Activated B cell treated with CpG ODN at 0.5 μM for 24 hours (primary cell): ENCODE results near the gene BDP1. TPM values are rescaled to one million over a fixed set of nuclear protein-coding genes. Genes with fewer than 3 reads are reported as not detected.
"Not testable (repeated sequence)": the region's sequence is repeated elsewhere in the genome, so short reads cannot be mapped to it uniquely, and the experiment has no call there.

Experiments
- ATAC-seq: fragments of 200-7000 bp; cut with Tn5 transposase; one replicate; pipeline ENCODE4 v1.10.0; 2021; ENCODE audit warnings: low read depth, mild to moderate bottlenecking, moderate library complexity
- CTCF ChIA-PET: fragments of 350-600 bp; sonication (Branson Sonifier 250); formaldehyde crosslinking; loops from one replicate; lab custom pipeline; 2021; ENCODE audit warnings: antibody characterized with exemption; lab: Charles Lee
- POLR2A ChIA-PET: fragments of 350-600 bp; sonication (Branson Sonifier 250); formaldehyde crosslinking; loops from one replicate; lab custom pipeline; 2021; ENCODE audit warnings: antibody characterized with exemption; lab: Charles Lee
- DNase-seq: peaks from one replicate; pipeline ENCODE4 v3.0.0; 2022
- H3K27ac Mint-ChIP-seq: one replicate; pipeline ENCODE4 v1.8.0; 2020; ENCODE audit warnings: mixed read lengths
- H3K27me3 Mint-ChIP-seq: one replicate; pipeline ENCODE4 v1.8.0; 2021; ENCODE audit warnings: mixed read lengths
- H3K36me3 Mint-ChIP-seq: one replicate; pipeline ENCODE4 v1.8.0; 2021; ENCODE audit warnings: low read depth, mixed read lengths
- H3K4me1 Mint-ChIP-seq: one replicate; pipeline ENCODE4 v1.8.0; 2021; ENCODE audit warnings: mixed read lengths
- H3K4me3 Mint-ChIP-seq: one replicate; pipeline ENCODE4 v1.8.0; 2020; ENCODE audit warnings: mild to moderate bottlenecking, mixed read lengths
- H3K9me3 Mint-ChIP-seq: one replicate; pipeline ENCODE4 v1.8.0; 2020; ENCODE audit warnings: mixed read lengths
- intact Hi-C: fragments of 100-400 bp; cut with micrococcal nuclease; formaldehyde crosslinking; loops from one replicate; pipeline ENCODE4 v1.15.1; 2024
- total RNA-seq: library from RNA; stranded (reverse); gene quantifications from 2 replicates; pipeline ENCODE4 v1.2.3, GENCODE V29; 2022
- TF ChIP-seq, protein P1 (sequence below): fragments of 200-600 bp; IDR thresholded peaks from one replicate; pipeline ENCODE4 v1.8.0; 2022; ENCODE audit warnings: antibody characterized with exemption, mild to moderate bottlenecking

The BDP1 gene
- total RNA-seq, 1 donor from 2014 or later: 50.4 TPM

DNA sequence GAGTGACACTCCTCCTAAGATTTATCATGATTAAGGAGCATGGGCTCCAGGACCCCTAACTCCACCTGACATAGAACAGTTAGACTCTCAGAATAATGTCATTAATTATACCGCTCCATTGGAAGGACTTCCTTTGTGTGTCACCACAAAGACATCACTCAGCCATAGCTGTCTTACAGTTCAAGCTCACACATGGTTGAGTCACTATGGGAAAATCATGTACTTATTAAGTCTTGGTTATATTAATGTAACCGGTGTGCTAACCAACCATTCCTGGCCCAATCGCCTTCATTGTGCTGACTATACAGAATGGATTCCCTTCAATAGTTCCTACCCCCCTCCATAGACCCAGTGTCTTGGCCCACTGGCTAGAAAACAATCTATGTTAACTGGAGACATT is 120.8 kb downstream of the BDP1 start:
- DNase-seq (no peak), ATAC-seq (no peak)
- intact Hi-C loops: no loop called here
- Mint-ChIP-seq H3K27me3 (no peaks in the 10 kb centered on the region), H3K27ac (no peak overlapping the region), H3K9me3 (peaks cover 3% of the 10 kb centered on the region), H3K4me1 (peaks cover 3% of the 10 kb centered on the region), H3K36me3 (peaks cover 15% of the 10 kb centered on the region), H3K4me3 (no peak overlapping the region)
- CTCF ChIA-PET: no interaction called here
- TF ChIP-seq, protein P1, sequence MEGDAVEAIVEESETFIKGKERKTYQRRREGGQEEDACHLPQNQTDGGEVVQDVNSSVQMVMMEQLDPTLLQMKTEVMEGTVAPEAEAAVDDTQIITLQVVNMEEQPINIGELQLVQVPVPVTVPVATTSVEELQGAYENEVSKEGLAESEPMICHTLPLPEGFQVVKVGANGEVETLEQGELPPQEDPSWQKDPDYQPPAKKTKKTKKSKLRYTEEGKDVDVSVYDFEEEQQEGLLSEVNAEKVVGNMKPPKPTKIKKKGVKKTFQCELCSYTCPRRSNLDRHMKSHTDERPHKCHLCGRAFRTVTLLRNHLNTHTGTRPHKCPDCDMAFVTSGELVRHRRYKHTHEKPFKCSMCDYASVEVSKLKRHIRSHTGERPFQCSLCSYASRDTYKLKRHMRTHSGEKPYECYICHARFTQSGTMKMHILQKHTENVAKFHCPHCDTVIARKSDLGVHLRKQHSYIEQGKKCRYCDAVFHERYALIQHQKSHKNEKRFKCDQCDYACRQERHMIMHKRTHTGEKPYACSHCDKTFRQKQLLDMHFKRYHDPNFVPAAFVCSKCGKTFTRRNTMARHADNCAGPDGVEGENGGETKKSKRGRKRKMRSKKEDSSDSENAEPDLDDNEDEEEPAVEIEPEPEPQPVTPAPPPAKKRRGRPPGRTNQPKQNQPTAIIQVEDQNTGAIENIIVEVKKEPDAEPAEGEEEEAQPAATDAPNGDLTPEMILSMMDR: no peak
- POLR2A ChIA-PET: no interaction called here

DNA sequence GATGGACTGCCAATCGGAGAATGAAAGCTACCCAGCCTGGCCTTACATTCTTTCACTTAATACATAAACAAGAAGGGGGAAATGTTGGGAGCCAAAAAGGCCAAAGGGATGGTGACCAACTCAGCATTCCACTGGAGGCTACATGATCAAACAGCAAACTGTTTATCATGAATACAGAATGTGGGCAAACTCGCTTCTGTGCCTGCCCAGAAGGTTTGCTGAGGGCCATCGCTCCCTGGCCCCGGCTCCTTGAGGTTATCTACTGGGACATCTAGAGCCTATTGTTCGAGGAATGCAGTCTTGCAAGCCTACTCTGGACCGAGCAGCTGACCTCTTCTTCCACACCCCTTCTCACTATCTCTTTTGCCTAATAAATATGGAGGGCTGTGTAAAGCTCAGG is 122.4 kb downstream of the BDP1 start:
- ATAC-seq, CTCF ChIA-PET, intact Hi-C loops, H3K27me3 Mint-ChIP-seq, H3K4me1 Mint-ChIP-seq, H3K27ac Mint-ChIP-seq, DNase-seq, POLR2A ChIA-PET, H3K4me3 Mint-ChIP-seq, H3K9me3 Mint-ChIP-seq: not testable (repeated sequence)
- peaks cover 15% of the 10 kb centered on the region for H3K36me3 Mint-ChIP-seq

DNA sequence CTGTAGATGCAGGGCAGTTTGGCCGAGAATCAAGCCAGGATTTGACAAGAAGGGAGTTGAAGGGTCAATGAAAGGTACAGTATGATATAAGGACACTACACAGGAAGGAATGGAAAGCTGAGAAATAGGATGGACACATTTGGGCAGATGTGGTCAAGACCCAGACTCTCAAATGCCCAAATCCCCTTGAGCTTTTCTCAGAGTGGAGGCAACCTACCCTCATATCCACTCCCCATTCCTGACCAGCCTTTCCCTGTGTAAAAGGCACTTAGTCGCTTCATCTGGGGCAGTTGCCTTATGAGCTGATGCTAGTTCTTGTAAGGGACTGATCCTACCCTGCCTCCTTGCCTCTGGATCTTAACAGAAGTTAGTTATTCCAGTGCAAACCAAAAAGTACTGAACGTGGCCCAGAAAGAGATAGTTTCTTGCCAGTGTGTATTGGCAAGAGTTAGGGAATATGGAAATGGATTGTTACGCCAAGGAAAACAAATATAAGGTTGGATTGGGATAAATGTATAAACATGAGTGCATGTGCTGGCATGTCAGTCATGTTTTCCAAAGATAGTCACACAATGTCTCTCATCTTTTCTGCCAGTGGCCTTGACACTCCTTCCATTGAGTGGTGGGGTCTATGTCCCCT is 127.6 kb downstream of the BDP1 start:
- TF ChIP-seq, protein P1: no peak
- H3K36me3 Mint-ChIP-seq: peaks cover 7% of the 10 kb centered on the region
- intact Hi-C loops: loop anchor here (10.0 kb wide), 2 partner anchors 1232 to 1982 kb away; partner anchors contain the start of genes ANKRA2, TNPO1 and UTP15
- POLR2A ChIA-PET: interaction anchor here (0.6 kb wide), 1 partner anchor 15 kb away, joined by 4 read pairs; no protein-coding TSS in a partner anchor
- no peak overlapping the region for H3K4me3 Mint-ChIP-seq
- ATAC-seq (no peak), DNase-seq (no peak)
- peaks cover 2% of the 10 kb centered on the region for H3K9me3 Mint-ChIP-seq
- H3K27me3 Mint-ChIP-seq: no peaks in the 10 kb centered on the region
- CTCF ChIA-PET: interaction anchor here (0.6 kb wide), 1 partner anchor 18 kb away, joined by 3 read pairs; no protein-coding TSS in a partner anchor
- no peak overlapping the region for H3K27ac Mint-ChIP-seq
- H3K4me1 Mint-ChIP-seq: peaks cover 15% of the 10 kb centered on the region

DNA sequence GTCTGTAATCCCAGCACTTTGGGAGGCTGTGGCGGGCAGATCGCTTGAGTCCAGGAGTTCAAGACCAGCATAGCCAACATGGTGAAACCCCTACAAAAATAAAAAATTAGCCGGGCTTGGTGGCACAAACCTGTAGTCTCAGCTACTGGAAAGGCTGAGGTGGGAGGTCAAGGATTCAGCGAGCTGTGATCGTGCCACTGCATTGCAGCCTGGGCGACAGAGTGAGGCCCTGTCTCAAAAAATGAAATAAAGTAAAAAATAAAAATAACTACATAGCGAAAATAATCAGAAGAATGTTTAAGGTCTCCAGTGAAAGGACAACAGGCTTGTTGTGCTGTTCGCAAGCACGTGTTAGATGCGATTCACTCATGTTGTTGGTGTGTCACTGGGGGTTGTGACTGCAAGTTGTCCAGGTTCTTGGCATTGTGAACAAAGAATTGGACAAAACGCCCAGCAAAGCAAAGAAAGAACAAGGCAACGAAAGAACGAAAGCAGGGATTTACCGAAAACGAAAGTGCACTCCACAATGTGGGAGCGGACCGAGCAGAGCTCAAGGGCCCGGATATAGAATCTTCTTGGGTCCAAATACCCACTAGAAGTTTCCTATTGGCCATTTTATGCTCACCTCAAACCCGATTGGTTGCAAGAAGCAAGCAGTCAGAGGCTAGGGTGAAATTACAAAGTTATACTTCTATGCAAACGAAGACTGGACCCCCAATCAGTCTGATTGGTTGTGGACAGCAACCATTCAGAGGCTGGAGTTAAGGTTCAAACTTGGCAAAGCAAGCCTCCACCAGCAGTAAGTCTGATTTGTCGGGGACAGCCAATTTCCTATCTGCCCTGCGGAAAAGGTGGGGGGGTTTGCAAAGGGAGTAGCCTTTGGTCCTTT is 130.8 kb downstream of the BDP1 start:
- Mint-ChIP-seq H3K4me3 (peak overlapping the region; percentile 97), H3K36me3 (peaks cover 10% of the 10 kb centered on the region), H3K27me3 (no peaks in the 10 kb centered on the region), H3K27ac (peak overlapping the region; percentile 99), H3K9me3 (no peaks in the 10 kb centered on the region), H3K4me1 (peaks cover 43% of the 10 kb centered on the region)
- DNase-seq: no peak
- TF ChIP-seq, protein P1: no peak
- intact Hi-C loops: loop anchor here (2.0 to 10.0 kb wide), 3 partner anchors 723 to 1979 kb away; partner anchors contain the start of genes ANKRA2, TNPO1 and UTP15
- no peak for ATAC-seq
- ChIA-PET POLR2A (interaction anchor here (0.9 to 2.7 kb wide), 6 partner anchors 15 to 131 kb away, joined by 3 to 17 read pairs (median 4); partner anchors contain the start of gene BDP1), CTCF (no interaction called here)

DNA sequence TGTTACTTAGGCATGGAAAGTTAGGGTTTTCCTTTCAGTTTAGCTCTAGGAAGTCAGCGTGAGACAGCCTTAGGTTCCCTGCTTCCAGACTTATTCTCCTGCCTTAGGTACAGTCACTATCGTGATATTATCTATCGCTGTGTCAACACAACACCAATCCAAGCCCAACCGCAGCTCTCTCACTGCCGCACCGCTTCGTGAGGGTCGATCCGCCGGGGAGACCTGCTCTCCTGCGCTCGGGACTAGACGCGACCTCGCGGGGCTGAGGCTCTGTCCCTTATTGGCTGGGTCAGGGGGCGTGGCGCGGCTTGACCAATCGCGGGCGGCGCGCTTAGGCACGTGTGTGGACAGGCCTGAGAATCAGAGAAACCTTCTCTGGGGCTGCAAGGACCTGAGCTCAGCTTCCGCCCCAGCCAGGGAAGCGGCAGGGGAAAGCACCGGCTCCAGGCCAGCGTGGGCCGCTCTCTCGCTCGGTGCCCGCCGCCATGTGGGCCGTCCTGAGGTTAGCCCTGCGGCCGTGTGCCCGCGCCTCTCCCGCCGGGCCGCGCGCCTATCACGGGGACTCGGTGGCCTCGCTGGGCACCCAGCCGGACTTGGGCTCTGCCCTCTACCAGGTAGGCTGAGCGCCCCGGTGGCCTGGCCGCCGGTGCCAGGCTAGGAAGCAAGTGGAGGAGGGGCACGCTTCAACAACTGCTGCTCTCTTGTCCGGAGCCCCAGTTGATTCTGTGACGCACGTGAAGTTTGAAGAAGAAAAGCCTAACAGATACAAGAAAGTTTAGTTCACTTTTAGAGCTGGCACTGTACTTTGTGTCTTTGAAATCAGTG is 131.7 kb downstream of the BDP1 start, which contains the start of gene MCCC2:
MCCC2 (plus strand) TSS at position 400 of the 825 bp plus-strand sequence; CDS start at position 486, 86 bp downstream.
- no peaks in the 10 kb centered on the region for H3K27me3 Mint-ChIP-seq
- peaks cover 10% of the 10 kb centered on the region for H3K36me3 Mint-ChIP-seq
- DNase-seq (peak; percentile 93), ATAC-seq (peak; percentile 98)
- TF ChIP-seq, protein P1: no peak
- CTCF ChIA-PET: interaction anchor here (1.1 kb wide), 1 partner anchor 11 kb away, joined by 3 read pairs; no protein-coding TSS in a partner anchor
- peaks cover 43% of the 10 kb centered on the region for H3K4me1 Mint-ChIP-seq
- H3K9me3 Mint-ChIP-seq: no peaks in the 10 kb centered on the region
- peak within 1 kb of the TSS; percentile 97 for H3K4me3 Mint-ChIP-seq
- POLR2A ChIA-PET: interaction anchor here (0.9 to 2.7 kb wide), 9 partner anchors 10 to 132 kb away, joined by 3 to 17 read pairs (median 3); partner anchors contain the start of gene BDP1
- peak within 1 kb of the TSS; percentile 99 for H3K27ac Mint-ChIP-seq
- intact Hi-C loops: loop anchor here (1.0 to 10.0 kb wide), 5 partner anchors 14 to 1978 kb away; partner anchors contain the start of genes ANKRA2, TNPO1 and UTP15
